Left ventricle myocardium superior (tissue), 1 donor: ENCODE data around the gene KCNK5. TPM values are rescaled to one million over a fixed set of nuclear protein-coding genes. Genes with fewer than 3 reads are reported as not detected.

Source experiments
- ATAC-seq: fragments of 200-7000 bp; cut with Tn5 transposase; one replicate; pipeline ENCODE4 v1.9.1; 2020; ENCODE audit warnings: mild to moderate bottlenecking, moderate library complexity
- DNase-seq: peaks from one replicate; pipeline ENCODE4 v3.0.0-alpha.2; 2020
- intact Hi-C: fragments of 100-400 bp; cut with micrococcal nuclease; formaldehyde crosslinking; loops from one replicate; pipeline ENCODE4 v1.11.0; 2022
- total RNA-seq: library from RNA; stranded (reverse); fragmentation: NEBNext Ultra II Directional; extraction: Animal tissue kit (Norgen Biotek cat#: 25700); gene quantifications from one replicate; pipeline ENCODE4 v1.2.1, GENCODE V29; 2021
- donor health status: DM: no; HTN: yes; CAD: no; lungs with severe emphysema.

The KCNK5 gene
- total RNA-seq, 1 donor from 2014 or later = 0.50 TPM

- DNase-seq (peak; percentile 82), ATAC-seq (peak; percentile 80)
- intact Hi-C loops = loop anchor here (5.0 kb wide), 1 partner anchor 131 kb away; no protein-coding TSS in a partner anchor
These were observed 62.9 kb downstream of the KCNK5 start for GRCh38 chr6:39166189-39166911.

- DNase-seq = no peak
- intact Hi-C loops = no loop called here
- no peak for ATAC-seq
These were observed 71.8 kb downstream of the KCNK5 start for GRCh38 chr6:39157511-39157910.

GRCh38 chr6:39156801-39157200, 72.5 kb downstream of the KCNK5 start:
- ATAC-seq (no peak), DNase-seq (no peak)
- intact Hi-C loops = no loop called here

GRCh38 chr6:39154705-39155104, 74.6 kb downstream of the KCNK5 start:
- intact Hi-C loops = no loop called here
- ATAC-seq = no peak
- DNase-seq = no peak

DNA sequence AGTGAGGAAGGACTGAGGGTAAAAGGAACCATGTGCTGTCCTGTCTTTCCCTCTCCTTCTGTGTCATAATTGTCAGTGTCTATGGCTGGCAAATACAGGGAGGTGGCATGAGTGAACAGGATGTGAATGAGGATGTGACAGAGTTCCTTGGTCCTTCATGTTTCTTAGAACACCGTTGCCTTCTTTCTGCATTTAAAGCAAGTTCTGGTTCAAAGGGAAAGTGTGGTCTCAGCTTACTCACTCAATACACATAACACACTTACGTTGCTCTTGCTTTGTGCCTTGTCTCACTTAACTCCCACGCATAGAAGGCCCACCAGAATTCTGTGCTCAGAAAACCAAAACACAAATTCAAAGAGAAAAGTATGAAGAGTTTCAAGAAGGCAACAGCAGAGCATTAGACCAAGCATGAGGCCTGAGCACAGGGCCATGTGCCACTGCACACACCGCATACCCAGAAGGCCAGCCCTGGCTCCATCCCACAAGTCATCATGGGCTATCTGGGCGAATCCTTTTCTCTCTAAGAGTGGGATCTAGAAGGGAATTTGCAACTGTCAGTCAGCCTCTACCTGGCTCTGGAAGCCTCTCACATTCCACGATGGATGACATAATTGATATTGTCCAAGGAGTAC, 75.4 kb downstream of the KCNK5 start:
- intact Hi-C loops = no loop called here
- DNase-seq (no peak), ATAC-seq (no peak)

DNA sequence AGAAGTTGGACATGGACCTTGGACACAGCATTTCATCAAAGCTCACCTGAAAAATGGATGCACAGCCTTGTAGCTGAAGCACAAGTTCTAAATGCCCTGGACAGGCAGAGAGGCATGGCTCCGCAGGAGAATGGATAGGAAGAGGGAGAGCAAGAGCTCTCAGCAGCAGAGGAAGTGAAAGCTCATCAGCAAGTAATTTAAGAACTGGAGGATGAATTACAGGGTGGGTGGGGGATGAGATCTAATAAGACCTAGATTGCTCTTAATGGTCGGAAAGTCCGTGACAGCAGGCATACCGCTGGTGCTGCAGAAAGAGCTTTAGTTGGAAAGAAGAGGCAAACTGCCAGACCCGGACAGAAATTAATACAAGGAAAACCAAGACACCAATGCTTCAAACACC, 77.0 kb downstream of the KCNK5 start:
- DNase-seq = no peak
- intact Hi-C loops = no loop called here
- ATAC-seq = no peak

GRCh38 chr6:39151211-39151610, 78.1 kb downstream of the KCNK5 start:
- intact Hi-C loops = no loop called here
- DNase-seq = no peak
- no peak for ATAC-seq

GRCh38 chr6:39144481-39145173, 84.6 kb downstream of the KCNK5 start:
- ATAC-seq = peak; percentile 38
- intact Hi-C loops = no loop called here
- no peak for DNase-seq

GRCh38 chr6:39143238-39143930, 85.9 kb downstream of the KCNK5 start:
- DNase-seq (no peak), ATAC-seq (no peak)
- intact Hi-C loops = no loop called here

- DNase-seq = no peak
- intact Hi-C loops = no loop called here
- peak; percentile 47 for ATAC-seq
These were observed 88.6 kb downstream of the KCNK5 start for GRCh38 chr6:39140556-39141167.

Other genes starting within 250 kb of the KCNK5 start
- gene GLP1R, start 180.7 kb downstream of the KCNK5 start, total RNA-seq = 11.6 TPM
- 12.0 TPM for gene SAYSD1, start 114.3 kb downstream of the KCNK5 start, total RNA-seq
- not detected for gene KCNK17, start 84.9 kb upstream of the KCNK5 start, total RNA-seq
- not detected for gene KCNK16, start 93.2 kb upstream of the KCNK5 start, total RNA-seq